HG03432 (cell line): ENCODE data around the gene ZNF81.
"Not testable (repeated sequence)": the region's sequence is repeated elsewhere in the genome, so short reads cannot be mapped to it uniquely, and the experiment has no call there.

Source experiments
- ATAC-seq: cut with Tn5 transposase; IDR thresholded peaks from one replicate; pipeline ENCODE4 v1.9.1; 2021; ENCODE audit warnings: mild to moderate bottlenecking, moderate library complexity; ENCODE audit not compliant: unreplicated experiment

ZNF81 gene

DNA sequence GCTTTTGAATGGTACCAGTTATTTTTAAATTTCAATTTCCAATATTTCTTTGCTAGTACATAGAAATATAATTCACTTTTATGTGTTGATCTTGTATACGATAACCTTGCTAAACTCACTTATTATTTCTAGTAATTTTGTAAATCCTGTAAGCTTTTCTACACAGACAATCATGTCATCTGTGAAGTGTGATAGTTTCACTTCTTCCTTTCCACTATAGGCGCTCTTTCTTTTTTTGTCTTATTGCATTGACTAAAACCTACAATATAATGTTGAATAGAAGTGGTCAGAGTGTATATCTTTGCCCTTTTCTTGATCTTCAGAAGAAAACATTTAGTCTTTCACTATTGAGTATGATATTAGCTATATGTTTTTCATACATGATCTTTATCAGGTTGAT lies 90.5 kb downstream of the ZNF81 start:
- no peak for ATAC-seq

DNA sequence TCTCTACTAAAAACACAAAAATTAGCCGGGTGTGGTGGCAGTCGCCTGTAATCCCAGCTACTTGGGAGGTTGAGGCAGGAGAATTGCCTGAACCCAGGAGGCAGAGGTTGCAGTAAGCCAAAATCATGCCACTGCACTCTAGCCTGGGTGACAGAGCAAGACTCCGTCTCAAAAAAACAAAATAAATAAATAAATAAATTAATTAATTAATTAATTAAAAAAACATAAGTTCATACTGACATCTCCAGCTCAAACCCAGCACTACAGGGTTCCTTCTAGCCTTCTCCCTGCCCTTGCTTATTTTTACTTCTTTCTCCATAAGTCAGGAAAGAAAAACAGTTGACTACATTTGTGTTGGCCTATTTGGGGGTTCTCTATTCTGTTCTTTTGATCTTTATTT lies 95.3 kb downstream of the ZNF81 start:
- ATAC-seq, result not testable (repeated sequence)

DNA sequence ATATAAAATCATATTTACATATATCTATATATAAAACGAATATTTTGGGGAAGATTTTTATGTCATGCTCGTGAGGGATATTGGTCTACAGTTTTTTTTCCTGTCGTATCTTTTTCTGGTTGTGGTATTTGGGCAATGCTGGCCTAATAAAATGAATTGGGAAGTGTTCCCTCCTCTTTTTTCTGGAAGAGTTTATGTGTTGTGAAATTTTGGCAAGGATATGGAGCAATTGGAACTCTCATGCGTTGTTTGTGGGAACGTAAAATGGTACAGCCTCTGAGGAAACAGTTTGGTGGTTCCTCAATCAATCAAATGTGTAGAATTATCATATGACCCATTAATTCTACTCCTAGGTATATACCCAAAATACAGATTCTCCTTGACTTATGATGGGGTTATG lies 97.2 kb downstream of the ZNF81 start:
- no peak for ATAC-seq

DNA sequence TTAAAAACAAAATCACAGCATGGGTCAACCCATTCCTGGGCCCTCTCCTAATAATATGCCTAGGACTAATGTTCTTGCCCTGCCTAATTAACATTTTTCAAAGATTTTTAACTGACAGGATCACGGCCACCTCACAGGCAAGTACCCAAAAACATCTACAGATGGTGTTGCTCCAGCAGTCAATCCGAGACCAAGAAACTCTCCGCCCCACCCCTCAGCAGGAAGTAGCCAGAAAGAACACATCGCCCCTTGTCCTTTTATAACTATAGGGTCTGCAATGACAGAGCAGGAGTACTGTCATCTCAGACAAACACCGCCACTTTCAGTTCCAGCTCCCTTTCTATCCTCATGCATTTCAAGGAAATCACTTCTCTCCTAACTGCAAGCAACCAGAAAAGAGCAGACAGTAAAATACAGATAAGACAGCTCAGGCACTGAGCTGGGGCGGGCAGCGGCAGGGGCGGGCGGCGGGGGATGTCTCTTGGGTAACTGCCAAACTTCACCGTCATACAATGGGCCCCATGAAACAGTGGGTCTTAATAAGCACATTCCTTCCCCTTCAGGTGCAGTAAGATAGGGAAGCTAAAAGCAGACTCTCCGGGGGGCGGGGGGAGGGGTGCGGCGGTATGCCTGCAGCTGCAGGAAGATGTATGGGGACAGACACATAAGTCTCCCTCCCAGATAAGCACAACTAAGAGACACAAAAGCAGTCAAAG lies 99.7 kb downstream of the ZNF81 start:
- no peak for ATAC-seq

DNA sequence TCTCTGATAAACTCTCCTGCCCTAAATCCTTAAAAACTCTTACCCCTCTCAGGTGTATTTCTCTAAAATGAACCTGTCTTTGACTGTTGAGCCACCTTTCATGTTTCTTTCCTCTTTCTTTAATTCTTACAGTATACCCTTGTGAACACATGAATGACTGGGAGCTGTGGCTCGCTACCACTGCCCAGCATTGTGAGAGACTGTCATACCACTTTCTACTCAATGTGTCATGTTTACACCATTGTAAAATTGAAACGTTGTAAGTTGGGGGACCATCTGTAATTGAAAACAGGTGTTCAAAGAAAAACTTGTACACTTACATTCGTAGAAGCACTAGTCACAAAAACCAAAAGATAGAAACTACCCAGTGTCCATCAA lies 100.2 kb downstream of the ZNF81 start:
- ATAC-seq, result no peak

DNA sequence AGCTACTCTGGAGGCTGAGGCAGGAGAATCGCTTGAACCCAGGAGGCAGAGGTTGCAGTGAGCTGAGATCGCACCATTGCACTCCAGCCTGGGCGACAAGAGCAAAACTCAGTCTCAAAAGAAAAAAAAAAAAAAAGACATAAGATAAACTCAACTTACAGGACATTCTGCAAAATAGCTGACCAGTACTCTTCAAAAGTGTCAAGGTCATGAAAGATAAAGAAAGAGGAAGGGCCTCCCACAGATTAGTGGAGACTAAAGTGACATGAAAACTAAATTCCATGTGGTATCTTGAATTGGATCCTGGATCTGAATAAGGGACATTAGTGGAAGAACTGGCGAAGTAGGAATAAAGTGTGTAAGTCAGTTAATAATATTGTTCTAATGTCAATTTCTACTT lies 103.7 kb downstream of the ZNF81 start:
- ATAC-seq, result no peak

DNA sequence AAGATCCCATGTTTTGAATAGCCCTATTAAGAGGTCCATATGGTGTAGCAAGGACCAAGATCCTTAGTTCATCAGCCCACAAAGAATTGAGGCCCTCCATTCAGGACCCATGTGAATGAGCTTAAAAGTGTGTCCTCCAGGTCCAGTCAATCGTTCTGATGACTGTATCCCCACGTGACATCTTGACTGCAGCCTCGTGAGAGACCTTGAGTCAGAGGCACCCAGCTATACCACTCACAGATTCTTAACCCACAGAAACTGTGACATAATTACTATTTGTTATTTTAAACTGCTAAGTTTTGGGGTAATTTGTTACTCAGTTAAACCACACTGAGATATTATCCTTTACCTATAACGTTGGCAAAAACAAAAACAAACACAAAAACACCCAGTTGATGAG lies 104.7 kb downstream of the ZNF81 start:
- no peak for ATAC-seq

DNA sequence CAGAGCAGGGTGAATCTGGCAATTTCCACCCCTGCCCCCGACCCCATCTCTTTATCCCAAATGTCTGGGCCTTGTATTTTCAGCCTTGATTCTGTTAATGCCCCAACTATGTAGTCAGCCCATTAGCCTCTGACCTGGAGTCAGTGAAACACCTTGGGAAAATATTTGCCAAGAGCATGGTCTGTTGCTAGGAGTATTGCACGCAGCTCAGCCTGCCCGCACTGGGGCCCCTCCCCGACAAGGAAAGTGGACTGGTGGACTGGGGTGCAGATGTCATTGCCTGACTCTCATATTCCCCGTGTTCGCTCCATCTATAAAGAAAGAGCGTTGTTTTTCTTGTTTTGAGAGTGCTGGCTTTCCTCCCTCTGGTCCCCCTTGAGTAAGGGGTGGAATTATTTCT lies 118.6 kb downstream of the ZNF81 start:
- not testable (repeated sequence) for ATAC-seq

DNA sequence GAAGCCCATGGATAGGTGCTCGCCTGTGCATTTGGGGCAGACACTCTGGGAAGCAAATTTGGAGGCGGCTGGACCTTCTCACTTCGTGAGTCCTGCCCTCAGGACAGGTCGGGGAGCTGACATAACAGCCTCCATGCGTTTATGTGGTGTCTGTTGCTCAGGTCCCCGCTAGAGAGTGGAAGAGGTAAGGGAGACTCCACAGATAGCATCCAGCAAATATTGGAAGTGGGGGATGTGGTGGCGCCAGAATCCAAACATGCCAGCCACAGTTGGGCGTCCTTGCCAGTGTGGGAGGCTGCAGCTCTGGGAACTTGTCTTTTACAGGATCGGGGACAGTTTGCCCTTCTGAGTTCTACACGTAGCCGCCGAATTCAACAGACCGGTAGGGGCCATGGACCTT lies 119.3 kb downstream of the ZNF81 start:
- ATAC-seq, result no peak

DNA sequence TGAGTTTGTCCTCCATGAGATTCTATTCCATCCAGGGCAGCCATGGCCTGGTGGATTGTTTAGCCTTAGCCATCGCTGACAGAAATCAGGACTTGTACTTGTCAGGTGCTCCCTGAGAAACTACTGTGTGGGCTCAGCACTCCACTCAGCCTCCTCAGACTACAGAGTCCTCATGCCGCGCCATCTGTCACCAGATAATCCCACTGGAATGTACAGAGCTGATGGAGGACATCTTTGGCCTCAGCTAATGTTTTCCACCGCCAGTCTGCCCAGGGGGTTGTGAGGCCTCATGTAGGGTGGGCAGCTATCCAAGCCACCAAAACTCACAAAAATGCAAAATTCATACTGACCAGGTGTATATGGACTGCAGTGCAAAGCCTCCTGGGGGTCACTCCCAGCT lies 121.5 kb downstream of the ZNF81 start:
- not testable (repeated sequence) for ATAC-seq

DNA sequence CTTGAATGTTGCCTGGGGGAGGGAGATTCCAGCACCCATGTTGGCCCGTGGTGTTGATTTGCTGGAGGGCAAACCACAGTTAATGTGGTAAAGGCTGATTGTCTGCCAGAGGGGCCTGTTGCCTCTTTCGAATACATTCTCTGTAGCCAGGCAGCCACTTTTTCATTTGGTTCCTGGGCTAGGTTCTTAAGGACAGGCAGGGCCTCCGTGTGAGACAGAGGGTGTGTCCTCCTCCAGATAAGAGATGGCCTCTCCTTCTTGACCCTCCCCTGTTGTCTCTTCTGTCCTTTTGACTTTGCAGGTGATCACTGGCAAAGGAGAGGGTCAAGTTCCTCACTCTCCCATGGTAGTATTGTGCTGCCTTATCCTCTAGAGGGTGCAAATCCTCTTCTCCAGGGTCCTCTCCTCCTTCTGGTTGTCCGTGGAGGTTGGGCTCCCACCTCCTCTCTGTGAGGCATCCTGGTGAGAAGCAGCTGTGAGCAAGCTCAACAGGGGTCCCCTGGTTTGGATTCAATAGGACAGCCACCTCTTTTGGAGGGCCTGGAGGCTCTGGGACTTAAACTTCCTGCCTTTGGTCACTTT lies 122.2 kb downstream of the ZNF81 start:
- ATAC-seq, result no peak

DNA sequence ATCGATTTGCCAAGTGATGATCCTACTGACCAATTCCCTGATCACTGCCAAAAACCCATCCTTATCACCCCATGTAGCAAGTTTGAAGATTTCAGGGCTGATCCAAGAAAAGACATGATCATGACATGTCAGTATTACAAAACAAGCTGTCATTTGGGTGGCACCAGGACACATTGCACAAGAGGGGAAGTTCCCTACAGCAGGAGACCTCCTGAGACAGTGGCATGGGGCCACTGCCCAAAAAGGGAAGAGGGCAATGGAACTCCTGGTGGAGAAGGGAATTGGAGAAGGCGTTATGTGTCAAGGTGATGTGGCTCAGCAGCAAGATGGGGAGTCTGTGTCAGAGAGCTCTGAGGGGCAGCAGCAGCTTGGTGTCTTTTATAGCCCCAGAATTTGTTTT lies 123.7 kb downstream of the ZNF81 start:
- ATAC-seq, result no peak

DNA sequence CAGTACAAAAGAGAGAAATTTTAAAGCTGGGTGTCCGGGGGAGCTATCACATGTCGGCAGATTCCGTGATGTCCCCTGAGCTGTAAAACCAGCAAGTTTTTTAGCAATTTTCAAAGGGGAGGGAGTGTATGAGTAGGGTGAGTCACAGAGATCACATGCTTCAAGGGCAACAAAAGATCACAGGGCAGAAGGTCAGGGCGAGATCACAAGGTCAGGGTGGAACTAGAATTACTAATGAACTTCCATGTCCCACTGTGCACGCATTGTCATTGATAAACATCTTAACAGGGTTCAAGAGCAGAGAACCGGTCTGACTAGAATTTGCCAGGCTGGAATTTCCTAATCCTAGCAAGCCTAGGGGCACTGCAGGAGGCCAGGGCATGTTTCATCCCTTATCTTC lies 125.1 kb downstream of the ZNF81 start:
- ATAC-seq, result not testable (repeated sequence)

DNA sequence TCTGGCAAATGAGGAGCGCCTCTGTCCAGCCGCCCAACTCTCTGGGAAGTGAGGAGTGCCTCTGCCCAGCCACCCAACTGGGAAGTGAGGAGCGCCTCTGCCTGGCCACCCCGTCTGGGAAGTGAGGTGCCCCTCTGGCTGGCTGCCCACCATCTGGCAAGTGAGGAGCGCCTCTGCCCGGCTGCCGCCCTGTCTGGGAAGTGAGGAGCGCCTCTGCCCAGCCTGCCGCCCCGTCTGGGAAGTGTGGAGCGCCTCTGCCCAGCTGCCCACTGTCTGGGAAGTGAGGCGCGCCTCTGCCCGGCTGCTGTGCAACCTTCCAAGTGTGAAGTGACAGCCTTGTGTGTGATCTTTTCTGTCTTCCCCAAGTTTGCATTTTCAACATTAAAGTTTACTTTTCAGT lies 128.8 kb downstream of the ZNF81 start:
- ATAC-seq, result not testable (repeated sequence)
